Fibroblast of mammary gland (primary cell): ENCODE results near the gene KRT73.

Experiments used
- DNase-seq: peaks from one replicate; pipeline ENCODE4 v3.0.0-alpha.2; 2010; ENCODE audit warnings: low read depth
- H3K4me3 ChIP-seq: 2 replicates; pipeline ENCODE4 v1.5.1; 2011; ENCODE audit warnings: low read depth, mild to moderate bottlenecking, low read length, moderate library complexity; ENCODE audit not compliant: control insufficient read depth
- CTCF ChIP-seq: conservative IDR thresholded peaks from 2 replicates; pipeline ENCODE4 v1.5.1; 2011; ENCODE audit warnings: low read depth, low read length, inconsistent platforms; ENCODE audit not compliant: control insufficient read depth, insufficient read depth

The KRT73 gene

DNA sequence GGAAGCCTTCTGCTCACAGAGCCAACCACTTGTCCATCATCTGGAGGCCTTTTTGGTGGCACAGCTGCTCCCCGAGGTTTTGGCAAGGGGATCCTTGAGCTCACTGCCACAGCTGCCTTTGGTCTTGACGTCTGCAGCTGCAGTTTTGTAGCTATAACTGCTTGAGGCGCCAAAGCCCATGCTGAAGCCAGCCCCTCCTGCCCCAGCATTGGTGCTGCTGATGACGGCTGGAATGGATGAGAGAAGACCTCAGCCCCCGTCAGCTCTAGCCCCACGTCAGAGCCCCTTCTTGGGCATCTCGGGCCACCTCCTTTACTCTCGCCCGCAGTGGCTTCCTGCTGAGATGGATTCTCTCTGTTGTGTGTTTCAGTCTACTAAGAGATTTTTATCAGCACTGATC lies 32.4 kb downstream of the KRT73 start:
- no peak for TF ChIP-seq CTCF
- no peak for DNase-seq
- no peak overlapping the region for H3K4me3 ChIP-seq

- no peak overlapping the region for H3K4me3 ChIP-seq
- no peak for TF ChIP-seq CTCF
- no peak for DNase-seq
Observed at GRCh38 chr12:52585066-52585465, 33.3 kb downstream of the KRT73 start.

- DNase-seq, result no peak
Observed at GRCh38 chr12:52584156-52584682, 34.1 kb downstream of the KRT73 start.

DNA sequence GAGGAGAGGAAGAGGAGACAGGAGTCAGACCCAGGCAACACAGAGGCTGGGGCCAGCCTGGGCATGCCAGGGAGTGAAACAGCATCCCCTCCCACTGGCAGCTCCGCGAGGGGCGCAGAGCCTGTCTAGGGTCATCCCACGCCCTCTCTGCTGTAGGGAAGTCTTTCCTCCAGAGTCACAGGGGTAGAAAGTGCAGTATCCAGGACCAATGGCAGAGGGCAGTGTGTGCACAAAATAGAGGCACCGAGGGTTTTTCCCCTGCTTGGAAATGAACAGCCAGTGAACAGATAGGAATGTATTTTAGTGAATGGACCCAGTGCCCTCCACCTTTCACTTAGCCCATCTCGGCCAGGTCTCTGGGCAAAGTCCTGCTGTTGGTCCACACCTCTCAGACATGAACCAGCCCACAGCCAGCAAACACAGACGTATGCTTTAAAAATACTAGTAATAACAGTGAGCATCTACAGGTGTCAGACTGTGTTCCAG lies 35.3 kb downstream of the KRT73 start:
- no peak overlapping the region for H3K4me3 ChIP-seq
- peak; percentile 52 for DNase-seq
- peak; percentile 77 for TF ChIP-seq CTCF

More at GRCh38 chr12:52584156-52584682, 34.1 kb downstream of the KRT73 start:
- TF ChIP-seq CTCF, result no peak
- no peak overlapping the region for H3K4me3 ChIP-seq

DNA sequence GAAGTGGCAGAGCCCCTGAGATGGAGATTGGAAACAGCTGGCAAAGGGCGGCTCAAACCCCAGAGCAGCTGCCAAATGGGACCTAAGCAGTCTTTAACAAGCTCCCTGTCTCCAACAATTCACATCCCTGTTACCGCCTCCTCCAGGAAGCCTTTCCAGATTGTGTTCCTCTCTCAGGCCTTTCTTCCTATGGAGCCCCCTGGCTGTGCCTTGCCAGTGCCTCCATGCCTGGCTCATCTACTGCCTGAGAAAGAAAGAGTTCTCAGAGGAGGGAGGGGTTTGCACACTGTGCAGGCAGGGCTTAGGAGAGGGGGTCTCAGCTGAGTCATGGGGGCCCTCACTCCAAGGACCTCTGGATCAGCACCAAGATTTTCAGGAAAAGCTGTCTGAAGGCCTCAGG lies 35.9 kb downstream of the KRT73 start:
- DNase-seq, result no peak
- no peak overlapping the region for H3K4me3 ChIP-seq
- TF ChIP-seq CTCF, result no peak

- peak; percentile 53 for DNase-seq
- no peak overlapping the region for H3K4me3 ChIP-seq
- TF ChIP-seq CTCF, result no peak
Observed at GRCh38 chr12:52581481-52581880, 36.9 kb downstream of the KRT73 start.

DNA sequence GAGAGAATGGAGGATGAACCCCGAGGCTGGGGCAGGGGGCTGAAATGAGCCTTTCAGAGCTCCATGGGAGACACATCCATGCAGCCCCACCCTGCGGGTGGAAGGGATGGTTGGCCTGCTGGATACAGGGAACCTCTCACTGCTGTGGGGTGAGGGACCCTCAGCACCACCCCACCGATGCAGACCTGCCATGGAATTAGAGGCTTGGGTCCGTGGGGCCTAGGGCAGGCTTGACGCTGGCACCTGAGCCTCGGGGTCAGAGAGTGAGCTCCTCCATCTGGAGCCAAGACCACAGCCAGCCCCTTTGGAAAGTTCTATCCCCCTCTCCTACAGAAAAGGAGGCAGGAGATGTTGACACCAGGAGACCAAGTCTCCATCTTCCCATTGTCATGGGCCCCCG lies 37.3 kb downstream of the KRT73 start:
- DNase-seq, result no peak
- no peak overlapping the region for H3K4me3 ChIP-seq
- no peak for TF ChIP-seq CTCF
